ENCODE results near the gene TCERG1L.
"Not testable (repeated sequence)": the region's sequence is repeated elsewhere in the genome, so short reads cannot be mapped to it uniquely, and the experiment has no call there.

Gene TCERG1L

DNA sequence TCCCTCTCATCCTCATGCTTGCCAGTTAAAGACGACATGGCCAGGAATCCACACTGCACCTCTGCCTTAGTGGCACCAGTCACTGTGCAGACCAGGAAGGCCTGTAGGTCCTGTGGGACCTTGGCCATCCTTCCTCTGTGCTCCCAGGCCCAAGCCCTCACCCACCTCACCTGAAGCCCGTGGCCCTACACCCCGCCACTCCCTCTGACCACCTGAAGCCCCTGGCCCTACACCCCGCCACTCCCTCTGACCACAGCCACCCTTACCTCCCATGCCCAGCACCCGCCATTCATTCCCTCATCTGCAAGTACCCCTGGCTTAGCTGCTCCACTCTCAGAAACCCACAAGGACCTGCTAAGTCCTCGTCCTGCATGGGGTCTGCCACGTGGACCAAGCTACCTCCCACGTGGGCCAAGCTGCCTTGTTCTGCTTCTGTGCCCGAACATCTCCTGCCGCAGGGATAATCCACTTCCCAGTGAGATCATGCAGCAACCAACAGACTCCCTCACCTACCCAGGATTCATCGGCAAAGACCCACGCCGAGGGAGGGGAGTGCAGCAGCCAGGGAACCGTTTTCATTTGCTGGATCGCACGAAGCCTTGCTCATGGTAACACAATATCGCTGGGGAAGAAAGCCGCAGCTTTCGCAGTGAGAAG, 151.2 kb downstream of the TCERG1L start:
- H3K27ac ChIP-seq: no peak overlapping the region
- TF ChIP-seq, protein P1, sequence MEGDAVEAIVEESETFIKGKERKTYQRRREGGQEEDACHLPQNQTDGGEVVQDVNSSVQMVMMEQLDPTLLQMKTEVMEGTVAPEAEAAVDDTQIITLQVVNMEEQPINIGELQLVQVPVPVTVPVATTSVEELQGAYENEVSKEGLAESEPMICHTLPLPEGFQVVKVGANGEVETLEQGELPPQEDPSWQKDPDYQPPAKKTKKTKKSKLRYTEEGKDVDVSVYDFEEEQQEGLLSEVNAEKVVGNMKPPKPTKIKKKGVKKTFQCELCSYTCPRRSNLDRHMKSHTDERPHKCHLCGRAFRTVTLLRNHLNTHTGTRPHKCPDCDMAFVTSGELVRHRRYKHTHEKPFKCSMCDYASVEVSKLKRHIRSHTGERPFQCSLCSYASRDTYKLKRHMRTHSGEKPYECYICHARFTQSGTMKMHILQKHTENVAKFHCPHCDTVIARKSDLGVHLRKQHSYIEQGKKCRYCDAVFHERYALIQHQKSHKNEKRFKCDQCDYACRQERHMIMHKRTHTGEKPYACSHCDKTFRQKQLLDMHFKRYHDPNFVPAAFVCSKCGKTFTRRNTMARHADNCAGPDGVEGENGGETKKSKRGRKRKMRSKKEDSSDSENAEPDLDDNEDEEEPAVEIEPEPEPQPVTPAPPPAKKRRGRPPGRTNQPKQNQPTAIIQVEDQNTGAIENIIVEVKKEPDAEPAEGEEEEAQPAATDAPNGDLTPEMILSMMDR (conservative IDR thresholded peaks at IDR 0.05): no peak

DNA sequence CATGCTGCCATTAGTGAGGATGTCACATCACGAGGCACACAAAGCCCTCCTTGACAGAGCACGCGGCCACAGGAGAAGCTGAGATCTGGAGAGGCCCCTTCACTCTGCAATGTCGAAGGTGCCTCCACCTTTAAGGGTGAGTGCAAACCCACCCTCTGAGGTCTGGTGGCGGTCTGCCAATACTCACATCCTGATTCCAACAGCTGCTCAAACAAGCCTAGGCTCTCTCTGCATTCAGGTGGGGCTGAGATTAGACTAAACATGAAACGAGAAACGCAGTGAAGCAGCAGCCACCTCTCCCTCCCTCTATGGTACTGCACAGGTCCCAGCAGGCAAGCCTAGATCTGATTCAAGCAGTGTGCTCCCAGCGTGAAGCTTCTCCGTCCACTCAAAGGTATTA, 151.8 kb downstream of the TCERG1L start:
- TF ChIP-seq, protein P1 (conservative IDR thresholded peaks at IDR 0.05): no peak
- H3K27ac ChIP-seq: no peak overlapping the region

DNA sequence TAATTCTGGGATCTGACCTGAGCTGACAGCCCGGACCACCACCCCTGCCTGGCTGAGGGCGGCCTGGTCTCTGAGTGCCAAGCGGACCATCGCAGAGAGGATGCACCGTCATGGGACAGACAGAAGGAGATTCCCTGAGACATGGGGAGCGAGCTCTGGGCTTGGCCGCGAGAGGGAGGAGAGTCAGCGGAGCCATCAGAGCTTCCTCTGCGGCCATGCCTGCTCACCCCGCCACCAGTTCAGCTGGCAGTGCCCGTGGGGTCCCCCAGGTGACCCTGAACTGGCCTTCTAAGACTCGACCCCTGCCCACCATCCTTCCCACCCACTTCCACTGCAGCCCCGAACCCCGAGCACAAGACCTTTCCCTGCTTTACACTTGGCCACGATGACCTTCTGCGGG, 152.8 kb downstream of the TCERG1L start:
- TF ChIP-seq, protein P1 (conservative IDR thresholded peaks at IDR 0.05): no peak
- no peak overlapping the region for H3K27ac ChIP-seq

DNA sequence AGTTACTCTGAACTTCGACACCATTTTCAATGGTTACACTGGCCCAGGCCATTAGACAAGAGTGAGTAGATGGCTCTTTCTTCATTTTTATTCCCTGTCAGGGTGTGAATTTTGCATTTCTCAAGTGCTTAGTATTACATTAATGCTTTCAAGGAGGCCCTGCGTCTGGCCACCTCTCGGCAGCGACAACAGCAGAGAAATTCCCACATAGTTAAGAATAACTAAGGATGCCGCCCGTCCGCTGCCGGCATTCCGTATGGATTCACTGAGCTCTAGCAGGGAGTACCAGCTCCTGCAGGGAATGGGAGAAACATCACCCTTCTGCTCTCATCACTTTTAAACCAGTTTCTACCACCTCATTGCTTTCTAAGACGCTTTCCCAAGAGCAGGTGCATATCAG, 153.6 kb downstream of the TCERG1L start:
- H3K27ac ChIP-seq: no peak overlapping the region

DNA sequence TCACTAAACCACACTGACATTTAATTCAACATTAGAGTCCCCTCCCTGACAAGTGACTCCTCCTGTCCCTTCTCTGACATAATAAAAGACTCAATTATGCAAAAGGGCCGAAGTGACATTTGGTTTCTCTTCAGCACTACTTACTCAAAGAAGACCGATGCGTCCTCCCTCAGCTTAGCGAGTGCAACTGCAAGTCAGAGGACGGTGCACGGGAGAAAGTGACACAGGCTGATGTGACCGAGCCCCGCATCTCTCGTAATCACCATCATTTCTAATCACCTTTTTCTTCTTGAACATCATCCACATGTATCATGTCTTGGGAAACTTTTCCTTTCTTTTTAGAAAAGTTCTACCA, 155.7 kb downstream of the TCERG1L start:
- no peak overlapping the region for H3K27ac ChIP-seq
- TF ChIP-seq, protein P1 (conservative IDR thresholded peaks at IDR 0.05): no peak

More for the DNA sequence above, 153.6 kb downstream of the TCERG1L start:
- TF ChIP-seq, protein P1 (conservative IDR thresholded peaks at IDR 0.05): no peak

DNA sequence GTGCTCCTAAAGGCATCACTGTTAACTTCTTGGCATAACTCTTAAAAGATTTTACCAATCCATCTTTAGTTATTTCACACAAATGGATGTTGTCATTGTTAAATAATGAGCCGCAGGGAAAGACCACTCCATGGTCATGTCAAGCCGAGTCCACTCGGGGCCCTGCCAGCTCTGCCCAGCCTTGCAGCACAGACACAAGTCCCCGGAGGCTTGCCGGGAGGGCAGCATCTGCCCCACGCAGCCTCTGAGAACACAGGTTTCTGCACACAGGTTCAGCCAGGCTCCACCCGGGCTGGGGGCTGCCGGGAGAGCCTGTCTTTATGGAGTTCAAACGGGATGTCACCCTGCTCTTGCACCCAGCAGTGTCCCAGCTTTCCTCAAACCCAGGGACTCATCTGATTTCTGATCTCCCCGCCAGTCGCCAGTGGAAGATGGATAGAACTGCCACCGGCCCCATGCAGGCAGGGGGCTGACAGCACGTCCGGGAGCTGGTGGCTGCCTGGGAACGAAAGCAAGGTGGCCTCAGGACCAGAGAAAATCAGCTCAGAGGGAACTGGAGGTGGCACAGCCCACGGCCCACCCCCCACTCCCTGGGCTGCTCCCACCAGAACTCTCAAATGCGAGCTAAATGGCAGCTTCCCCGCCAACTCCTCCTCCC, 156.2 kb downstream of the TCERG1L start:
- no peak overlapping the region for H3K27ac ChIP-seq
- TF ChIP-seq, protein P1 (conservative IDR thresholded peaks at IDR 0.05): no peak

DNA sequence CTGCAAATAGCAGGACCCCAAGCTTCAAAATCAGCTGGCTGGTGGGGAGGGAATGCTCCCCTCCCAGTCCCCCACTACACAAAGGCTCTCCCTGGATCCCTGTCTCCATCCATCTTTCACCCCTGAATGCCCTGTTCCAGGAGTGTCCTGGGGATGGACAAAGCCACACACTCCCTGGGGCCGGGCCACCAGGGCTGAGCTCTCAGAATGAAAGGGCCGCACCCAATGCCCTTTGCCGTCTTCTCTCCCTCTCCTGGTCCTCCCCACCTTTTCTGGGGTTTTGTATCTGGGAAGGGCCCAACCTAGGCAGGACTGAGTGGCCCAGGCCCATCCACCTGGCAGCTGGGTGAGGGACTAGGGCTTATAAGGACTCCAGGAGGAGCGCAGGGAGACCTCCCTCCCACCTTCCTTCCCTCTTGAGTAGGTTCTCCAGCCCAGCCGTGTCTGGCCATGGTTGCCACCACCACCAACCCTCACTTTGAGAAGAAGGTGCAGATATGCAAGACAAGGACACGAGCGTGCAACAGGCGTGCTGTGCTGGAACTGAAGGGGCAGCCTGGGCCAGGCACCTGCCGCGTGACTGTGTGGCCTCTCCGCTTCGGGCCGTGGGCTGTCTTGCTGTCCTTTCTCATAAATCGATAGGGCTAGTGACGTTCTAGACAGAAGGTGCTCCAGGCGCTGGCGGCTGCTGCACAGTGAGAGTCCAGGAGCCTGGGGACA, 157.1 kb downstream of the TCERG1L start:
- no peak overlapping the region for H3K27ac ChIP-seq
- TF ChIP-seq, protein P1 (conservative IDR thresholded peaks at IDR 0.05): no peak

DNA sequence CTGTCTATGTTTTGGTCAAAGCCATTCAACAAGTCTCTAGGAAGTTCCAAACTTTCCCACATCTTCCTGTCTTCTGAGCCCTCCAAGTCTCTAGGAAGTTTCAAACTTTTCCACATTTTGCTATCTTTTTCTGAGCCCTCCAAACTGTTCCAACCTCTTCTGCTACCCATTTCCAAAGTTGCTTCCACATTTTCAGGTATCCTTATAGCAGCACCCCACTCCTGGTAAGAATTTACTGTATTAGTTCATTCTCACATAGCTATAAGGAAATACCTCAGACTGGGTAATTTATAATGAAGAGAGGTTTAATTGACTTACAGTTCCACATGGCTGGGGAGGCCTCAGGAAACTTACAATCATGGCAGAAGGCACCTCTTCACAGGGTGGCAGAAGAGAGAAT, 159.1 kb downstream of the TCERG1L start:
- not testable (repeated sequence) for H3K27ac ChIP-seq
